Measurements from ENCODE around the gene GOLGA3.
"Not testable (repeated sequence)": the region's sequence is repeated elsewhere in the genome, so short reads cannot be mapped to it uniquely, and the experiment has no call there.

Gene GOLGA3

GRCh38 chr12:132807295-132808092, 21.2 kb downstream of the GOLGA3 start:
- DNase-seq: no peak

GRCh38 chr12:132806857-132807256, 21.8 kb downstream of the GOLGA3 start:
- peak; percentile 24 to 44 for DNase-seq

- no peak for DNase-seq
Observed at GRCh38 chr12:132804426-132804861, 24.2 kb downstream of the GOLGA3 start.

GRCh38 chr12:132803888-132804287, 24.8 kb downstream of the GOLGA3 start:
- no peak for DNase-seq

- no peak for DNase-seq
Observed at GRCh38 chr12:132803125-132803524, 25.5 kb downstream of the GOLGA3 start.

GRCh38 chr12:132801741-132802140, 26.9 kb downstream of the GOLGA3 start:
- DNase-seq: no peak

- no peak for DNase-seq
Observed at GRCh38 chr12:132798836-132799235, 29.8 kb downstream of the GOLGA3 start.

- DNase-seq: no peak
Observed at GRCh38 chr12:132797820-132798570, 30.7 kb downstream of the GOLGA3 start.

- no peak for DNase-seq
Observed at GRCh38 chr12:132795847-132796246, 32.8 kb downstream of the GOLGA3 start.

GRCh38 chr12:132791940-132792339, 36.7 kb downstream of the GOLGA3 start:
- DNase-seq: not testable (repeated sequence)

- DNase-seq: no peak
Observed at GRCh38 chr12:132789099-132789471, 39.6 kb downstream of the GOLGA3 start.

GRCh38 chr12:132788375-132789098, 40.1 kb downstream of the GOLGA3 start:
- no peak for DNase-seq

- DNase-seq: no peak
Observed at GRCh38 chr12:132787877-132788276, 40.8 kb downstream of the GOLGA3 start.

GRCh38 chr12:132786192-132786591, 42.5 kb downstream of the GOLGA3 start:
- DNase-seq: no peak

- DNase-seq: no peak
Observed at GRCh38 chr12:132784580-132784979, 44.1 kb downstream of the GOLGA3 start.

- DNase-seq: no peak
Observed at GRCh38 chr12:132783917-132784531, 44.6 kb downstream of the GOLGA3 start.

- DNase-seq: no peak
Observed at GRCh38 chr12:132781938-132782337, 46.7 kb downstream of the GOLGA3 start.

- DNase-seq: no peak
Observed at GRCh38 chr12:132779781-132780353, 48.8 kb downstream of the GOLGA3 start.

- no peak for DNase-seq
Observed at GRCh38 chr12:132777614-132778013, 51.1 kb downstream of the GOLGA3 start.

- DNase-seq: no peak
Observed at GRCh38 chr12:132776816-132777568, 51.7 kb downstream of the GOLGA3 start.

GRCh38 chr12:132776230-132776625, 52.4 kb downstream of the GOLGA3 start:
- not testable (repeated sequence) for DNase-seq

Data from stimulated activated CD4-positive, alpha-beta T cell treated with anti-CD3 and anti-CD28 coated beads, Interleukin-4, amount 100 ng/mL, for 4 hours (primary cell).